Nucleus accumbens (tissue), 56 donors: ENCODE measurements around the gene GBP3.
"Not testable (repeated sequence)": the region's sequence is repeated elsewhere in the genome, so short reads cannot be mapped to it uniquely, and the experiment has no call there.

ENCODE experiments used
- DNase-seq, 56 donors: peaks; one replicate each; lab custom pipeline; 2025; lab: John Stamatoyannopoulos, UW

GBP3 gene

DNA sequence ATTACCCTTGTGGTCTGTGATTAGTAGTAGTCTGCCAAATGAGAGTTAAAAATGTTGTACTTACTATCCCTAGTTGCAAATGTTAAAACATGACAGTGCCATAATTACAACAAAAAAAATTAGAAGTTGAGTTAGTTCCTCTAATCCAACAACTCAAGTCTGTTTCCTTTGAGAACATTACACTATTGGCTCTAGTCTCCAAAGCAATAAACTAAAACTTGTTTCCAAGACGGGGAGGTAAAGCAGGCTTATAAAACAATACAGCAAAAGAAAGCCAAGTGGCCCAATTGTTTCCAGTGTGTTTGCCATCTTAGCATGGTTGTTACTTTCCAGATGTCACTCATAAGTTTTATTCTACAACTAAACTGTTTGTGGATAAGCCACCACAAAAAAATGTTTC lies 41.8 kb downstream of the GBP3 start:
- no peak for DNase-seq

DNA sequence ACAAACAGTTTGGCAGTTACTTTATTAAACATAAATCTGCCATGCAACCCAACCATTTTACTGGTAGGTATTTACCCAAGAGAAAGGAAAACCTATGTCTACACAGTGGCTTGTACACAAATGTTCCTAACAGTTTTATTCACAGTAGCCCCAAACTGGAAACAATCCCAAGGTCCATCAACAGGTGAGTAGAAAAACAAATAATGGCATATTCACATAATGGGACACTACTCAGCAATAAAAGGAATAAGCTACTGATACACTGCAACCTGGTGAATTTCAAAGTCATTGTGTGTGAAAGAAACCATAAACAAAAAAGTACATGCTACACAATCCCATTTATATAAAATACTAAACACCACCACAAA lies 42.9 kb downstream of the GBP3 start:
- no peak for DNase-seq

GRCh38 chr1:88979054-88979748 lies 43.5 kb downstream of the GBP3 start:
- DNase-seq = no peak

GRCh38 chr1:88976235-88976634 lies 46.4 kb downstream of the GBP3 start:
- DNase-seq = no peak

GRCh38 chr1:88974616-88975172 lies 48.0 kb downstream of the GBP3 start:
- not testable (repeated sequence) for DNase-seq

- DNase-seq = no peak
These were observed 49.0 kb downstream of the GBP3 start for GRCh38 chr1:88973520-88974137.

- DNase-seq = no peak
These were observed 60.9 kb downstream of the GBP3 start for GRCh38 chr1:88961647-88962275.

DNA sequence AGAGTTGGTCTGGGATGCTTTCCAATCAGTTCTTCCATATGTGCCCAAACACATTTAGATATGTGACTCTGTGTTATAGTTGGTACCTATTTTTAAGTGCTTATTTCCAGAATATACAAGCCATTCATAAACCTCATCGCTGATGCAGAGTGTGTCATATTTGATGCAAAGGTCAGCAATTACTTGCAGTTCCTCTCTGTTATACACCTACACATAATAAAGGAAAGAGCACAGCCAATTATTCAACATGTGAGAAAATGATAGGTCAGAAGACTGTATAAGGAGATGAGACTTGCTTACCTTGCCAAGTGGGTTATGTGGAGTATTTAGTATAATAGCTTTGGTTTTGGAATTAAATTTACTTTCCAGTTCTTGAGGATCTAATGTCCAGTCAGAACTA lies 61.6 kb downstream of the GBP3 start:
- no peak for DNase-seq
